ENCODE data around the gene RNF167. TPM values are rescaled to one million over a fixed set of nuclear protein-coding genes. Genes with fewer than 3 reads are reported as not detected.

RNF167 gene
- total and polyA plus RNA-seq, 2 of the 13 experiments (the other 11 are each of a cell fraction or from before 2014, with no cell fraction given): 44.1 to 45.4 TPM

GRCh38 chr17:4968486-4969046, 28.5 kb downstream of the RNF167 start (continued):
- TF ChIP-seq ZNF775 (CRISPR knock-in tag; IDR thresholded peaks at IDR 0.05; ENCODE audit: borderline replicate concordance) (no peak), MTA3 (CRISPR knock-in tag; IDR thresholded peaks at IDR 0.05) (no peak), ZXDC (CRISPR knock-in tag; IDR thresholded peaks at IDR 0.05) (no peak), ZBTB7A (CRISPR knock-in tag; IDR thresholded peaks at IDR 0.05) (no peak), FOSL2 (CRISPR knock-in tag; IDR thresholded peaks at IDR 0.05) (no peak), ZFP36L2 (CRISPR knock-in tag; IDR thresholded peaks at IDR 0.05) (no peak), RAD51 (IDR thresholded peaks at IDR 0.05; ENCODE audit: borderline replicate concordance) (no peak), SMARCC2 (IDR thresholded peaks at IDR 0.05) (no peak), ZNF704 (CRISPR knock-in tag; IDR thresholded peaks at IDR 0.05; ENCODE audit: borderline replicate concordance) (0 out of 2 replicates have a peak, but pooled peaks have one; percentile 59), ZNF234 (CRISPR knock-in tag; conservative IDR thresholded peaks at IDR 0.05) (no peak), RBAK (CRISPR knock-in tag; IDR thresholded peaks at IDR 0.05) (no peak), NONO (IDR thresholded peaks at IDR 0.05) (no peak), NONO (CRISPR knock-in tag; conservative IDR thresholded peaks at IDR 0.05) (no peak), YY1 (IDR thresholded peaks at IDR 0.05; ENCODE audit: insufficient read depth, insufficient replicate concordance, low read depth, low read length) (no peak), ZNF543 (CRISPR knock-in tag; IDR thresholded peaks at IDR 0.05) (no peak), ZNF557 (CRISPR knock-in tag; IDR thresholded peaks at IDR 0.05) (0 out of 2 replicates have a peak, but pooled peaks have one; percentile 34), NR2F6 (IDR thresholded peaks at IDR 0.05) (no peak), NR2F6 (CRISPR knock-in tag; IDR thresholded peaks at IDR 0.05) (no peak), ZNF160 (CRISPR knock-in tag; IDR thresholded peaks at IDR 0.05) (no peak), ZNF7 (CRISPR knock-in tag; IDR thresholded peaks at IDR 0.05) (no peak), ZNF549 (CRISPR knock-in tag; IDR thresholded peaks at IDR 0.05) (no peak), ZBTB43 (CRISPR knock-in tag; conservative IDR thresholded peaks at IDR 0.05) (no peak), ZNF605 (CRISPR knock-in tag; IDR thresholded peaks at IDR 0.05) (no peak), IRF9 (CRISPR knock-in tag; IDR thresholded peaks at IDR 0.05; ENCODE audit: borderline replicate concordance) (no peak), ARNT2 (CRISPR knock-in tag; IDR thresholded peaks at IDR 0.05; ENCODE audit: low read depth) (no peak; the same call in 1 of the 2 replicates), CERS6 (CRISPR knock-in tag; IDR thresholded peaks at IDR 0.05) (no peak)

All from HepG2 (cell line).